SK-N-SH (cell line): Measurements from ENCODE around the gene ZNF426.

Experiments used
- CTCF ChIP-seq: fragments of 200-600 bp; sonication (generic); IDR thresholded peaks from 2 replicates; pipeline ENCODE4 v1.6.1; 2017; ENCODE audit warnings: antibody characterized with exemption, mild to moderate bottlenecking, moderate library complexity
- EZH2phosphoT487 ChIP-seq: fragments of 200-600 bp; sonication (generic); IDR thresholded peaks from 2 replicates; pipeline ENCODE4 v1.6.1; 2017; ENCODE audit warnings: low read depth, mixed run types, mild to moderate bottlenecking, antibody characterized with exemption, moderate library complexity, borderline replicate concordance
- IRF3 ChIP-seq: fragments of 150-350 bp; IDR thresholded peaks from 2 replicates; pipeline ENCODE4 v1.6.1; 2016; ENCODE audit warnings: mild to moderate bottlenecking, low read depth, low read length
- MAX ChIP-seq: IDR thresholded peaks from 2 replicates; pipeline ENCODE4 v1.4.0; 2012; ENCODE audit warnings: low read depth
- SIN3A ChIP-seq: IDR thresholded peaks from 2 replicates; pipeline ENCODE4 v1.6.1; 2012; ENCODE audit warnings: low read depth, mild to moderate bottlenecking, low read length, moderate library complexity, borderline replicate concordance
- TAF1 ChIP-seq: IDR thresholded peaks from 2 replicates; pipeline ENCODE4 v1.6.1; 2012; ENCODE audit warnings: low read depth, mild to moderate bottlenecking, low read length, moderate library complexity, borderline replicate concordance
- USF2 ChIP-seq: fragments of 150-350 bp; IDR thresholded peaks from 2 replicates; pipeline ENCODE4 v1.6.1; 2017; ENCODE audit warnings: antibody characterized with exemption, low read length, low read depth, borderline replicate concordance
- TF ChIP-seq, protein P1 (sequence below): IDR thresholded peaks from 2 replicates; pipeline ENCODE4 v1.4.0; 2012; ENCODE audit warnings: low read depth, borderline replicate concordance

GRCh38 chr19:9487016-9487415 lies 51.4 kb downstream of the ZNF426 start:
- TF ChIP-seq, protein P1, sequence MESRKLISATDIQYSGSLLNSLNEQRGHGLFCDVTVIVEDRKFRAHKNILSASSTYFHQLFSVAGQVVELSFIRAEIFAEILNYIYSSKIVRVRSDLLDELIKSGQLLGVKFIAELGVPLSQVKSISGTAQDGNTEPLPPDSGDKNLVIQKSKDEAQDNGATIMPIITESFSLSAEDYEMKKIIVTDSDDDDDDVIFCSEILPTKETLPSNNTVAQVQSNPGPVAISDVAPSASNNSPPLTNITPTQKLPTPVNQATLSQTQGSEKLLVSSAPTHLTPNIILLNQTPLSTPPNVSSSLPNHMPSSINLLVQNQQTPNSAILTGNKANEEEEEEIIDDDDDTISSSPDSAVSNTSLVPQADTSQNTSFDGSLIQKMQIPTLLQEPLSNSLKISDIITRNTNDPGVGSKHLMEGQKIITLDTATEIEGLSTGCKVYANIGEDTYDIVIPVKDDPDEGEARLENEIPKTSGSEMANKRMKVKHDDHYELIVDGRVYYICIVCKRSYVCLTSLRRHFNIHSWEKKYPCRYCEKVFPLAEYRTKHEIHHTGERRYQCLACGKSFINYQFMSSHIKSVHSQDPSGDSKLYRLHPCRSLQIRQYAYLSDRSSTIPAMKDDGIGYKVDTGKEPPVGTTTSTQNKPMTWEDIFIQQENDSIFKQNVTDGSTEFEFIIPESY, result no peak
- TF ChIP-seq USF2 (no peak), CTCF (no peak), EZH2phosphoT487 (no peak), MAX (no peak), TAF1 (no peak), IRF3 (no peak), SIN3A (no peak)
